ENCODE measurements around the gene DIRAS1. TPM values are rescaled to one million over a fixed set of nuclear protein-coding genes. Genes with fewer than 3 reads are reported as not detected.

DIRAS1 gene
- total RNA-seq, 1 experiment from 2014 or later: 33.7 TPM

- TF ChIP-seq POLR2AphosphoS5 (IDR thresholded peaks at IDR 0.05; ENCODE audit: low read depth, low read length): no peak
Measured at GRCh38 chr19:2734589-2735288, 13.6 kb upstream of the DIRAS1 start (continued).

- H3K36me3 ChIP-seq (ENCODE audit: control insufficient read depth in 1 of 2, insufficient read depth in 2 of 2, low read length in 2 of 2): peaks cover 3 to 17% of the 10 kb centered on the region in 2 experiments
- no peaks in the 10 kb centered on the region for H4K20me1 ChIP-seq (ENCODE audit: insufficient read depth)
- intact Hi-C loops (cut with micrococcal nuclease): no loop called here
- no peaks in the 10 kb centered on the region for H3K9me2 ChIP-seq (ENCODE audit: insufficient read depth)
- no peak overlapping the region for H2AFZ ChIP-seq (ENCODE audit: low read depth, low read length, poor library complexity, severe bottlenecking)
- DNase-seq (ENCODE audit: low read depth, low spot score) (no peak), ATAC-seq (no peak)
- peaks cover 15% of the 10 kb centered on the region for H3K79me2 ChIP-seq (ENCODE audit: insufficient read depth, low read length)
- H3K27ac ChIP-seq (ENCODE audit: low read depth, low read length): no peak overlapping the region; the same call in 1 of the 2 replicates
- no peaks in the 10 kb centered on the region for H3K27me3 ChIP-seq (ENCODE audit: insufficient read depth, low read length)
- no peak for TF ChIP-seq TCF7L2 (IDR thresholded peaks at IDR 0.05; ENCODE audit: borderline replicate concordance, extremely low read depth, insufficient read depth, insufficient read length)
- TF ChIP-seq ELF1 (IDR thresholded peaks at IDR 0.05; ENCODE audit: borderline replicate concordance, low read depth): no peak
- no peak for TF ChIP-seq ATF3 (IDR thresholded peaks at IDR 0.05)
- TF ChIP-seq POLR2A (IDR thresholded peaks at IDR 0.05; ENCODE audit: borderline replicate concordance, extremely low read depth, insufficient read depth, insufficient read length): no peak
- TF ChIP-seq FOSL1 (IDR thresholded peaks at IDR 0.05; ENCODE audit: low read depth): no peak
- TF ChIP-seq, protein P1, sequence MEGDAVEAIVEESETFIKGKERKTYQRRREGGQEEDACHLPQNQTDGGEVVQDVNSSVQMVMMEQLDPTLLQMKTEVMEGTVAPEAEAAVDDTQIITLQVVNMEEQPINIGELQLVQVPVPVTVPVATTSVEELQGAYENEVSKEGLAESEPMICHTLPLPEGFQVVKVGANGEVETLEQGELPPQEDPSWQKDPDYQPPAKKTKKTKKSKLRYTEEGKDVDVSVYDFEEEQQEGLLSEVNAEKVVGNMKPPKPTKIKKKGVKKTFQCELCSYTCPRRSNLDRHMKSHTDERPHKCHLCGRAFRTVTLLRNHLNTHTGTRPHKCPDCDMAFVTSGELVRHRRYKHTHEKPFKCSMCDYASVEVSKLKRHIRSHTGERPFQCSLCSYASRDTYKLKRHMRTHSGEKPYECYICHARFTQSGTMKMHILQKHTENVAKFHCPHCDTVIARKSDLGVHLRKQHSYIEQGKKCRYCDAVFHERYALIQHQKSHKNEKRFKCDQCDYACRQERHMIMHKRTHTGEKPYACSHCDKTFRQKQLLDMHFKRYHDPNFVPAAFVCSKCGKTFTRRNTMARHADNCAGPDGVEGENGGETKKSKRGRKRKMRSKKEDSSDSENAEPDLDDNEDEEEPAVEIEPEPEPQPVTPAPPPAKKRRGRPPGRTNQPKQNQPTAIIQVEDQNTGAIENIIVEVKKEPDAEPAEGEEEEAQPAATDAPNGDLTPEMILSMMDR (IDR thresholded peaks at IDR 0.05 in 2 of 3, conservative IDR thresholded peaks at IDR 0.05 in 1 of 3; ENCODE audit: borderline replicate concordance in 1 of 3, insufficient read depth in 1 of 3, low read depth in 2 of 3, low read length in 2 of 3): no peak
- no peak for TF ChIP-seq SIN3A (IDR thresholded peaks at IDR 0.05; ENCODE audit: low read depth)
- no peak for TF ChIP-seq CBX3 (IDR thresholded peaks at IDR 0.05; ENCODE audit: low read depth)
- no peak for TF ChIP-seq RAD21 (IDR thresholded peaks at IDR 0.05; ENCODE audit: low read depth)
- TF ChIP-seq ZNF274 (IDR thresholded peaks at IDR 0.05; ENCODE audit: low read depth, low read length): no peak
- H3K4me1 ChIP-seq (ENCODE audit: control insufficient read depth in 1 of 2, insufficient read depth in 2 of 2, low read length in 2 of 2): peaks cover 0 to 3% of the 10 kb centered on the region in 2 experiments; a peak in 1 of 4 replicates
- no TSS peak for BruUV-seq (replicated peaks)
- ChIA-PET POLR2A (no interaction called here), CTCF (no interaction called here), RAD21 (ENCODE audit: low non-redundant PET in 1 of 2, low total read pairs in 2 of 2, uncharacterized antibody in 2 of 2, unreplicated experiment in 2 of 2) (no interaction called here)
- H3K9me3 ChIP-seq (ENCODE audit: control insufficient read depth in 1 of 2, insufficient read depth in 1 of 2, low read depth in 1 of 2, low read length in 2 of 2): peaks cover 0 to 6% of the 10 kb centered on the region in 2 experiments; a peak in 1 of 4 replicates
- no peak overlapping the region for H3K4me2 ChIP-seq (ENCODE audit: low read length)
- no peak overlapping the region for H3K4me3 ChIP-seq (replicated peaks in 1 of 2; ENCODE audit: low read depth in 1 of 2, low read length in 2 of 2)
- no peak overlapping the region for H3K9ac ChIP-seq (ENCODE audit: low read length)
Measured at GRCh38 chr19:2733930-2734588, 12.9 kb upstream of the DIRAS1 start.
